K562 (cell line): ENCODE results near the gene PARP11. TPM values are rescaled to one million over a fixed set of nuclear protein-coding genes. Genes with fewer than 3 reads are reported as not detected.

Source experiments
- ATAC-seq: fragments of 200-7000 bp; cut with Tn5 transposase; 3 replicates; pipeline ENCODE4 v1.9.1; 2020; ENCODE audit warnings: moderate library complexity
- BruUV-seq: library from RNA; stranded (reverse); fragments of 400-500 nt; replicated peaks from 2 replicates; lab custom pipeline; 2021; lab: Mats Ljungman, UMichigan
- CTCF ChIA-PET: fragments of 300-600 bp; formaldehyde crosslinking; extraction: SDS; loops from one replicate; lab custom pipeline; 2021; ENCODE audit warnings: low intra/inter-chr PET ratio; lab: Yijun Ruan, JAX
- POLR2A ChIA-PET: fragments of 300-600, 350-650 bp; sonication (Branson Sonifier 250); formaldehyde crosslinking; extraction: SDS; loops from one replicate; lab custom pipeline; 2021; ENCODE audit warnings: antibody characterized with exemption, inconsistent platforms; lab: Yijun Ruan, JAX
- DNase-seq, 4 experiments: peaks; one replicate each; pipeline versions ENCODE4 v3.0.0 to v3.0.0-alpha.2; 2011 to 2018; ENCODE audit warnings: low spot score in 3 of 4, mixed read lengths in 3 of 4; ENCODE audit errors: extremely low read depth in 1 of 4
- FAIRE-seq: peaks from 2 replicates; lab custom pipeline; 2011; peaks lifted over from hg19 to GRCh38; lab: Jason Lieb, UNC
- H2AFZ ChIP-seq: 2 replicates; pipeline ENCODE4 v1.6.0; 2011; ENCODE audit warnings: low read depth, low read length, control low read depth, inconsistent platforms
- H3K27ac ChIP-seq: fragments of 200-600 bp; 3 replicates; pipeline ENCODE4 v1.8.0; 2011; ENCODE audit warnings: low read depth, mild to moderate bottlenecking, control low read depth, inconsistent platforms, low read length, moderate library complexity, mixed read lengths; ENCODE audit errors: extremely low read depth
- H3K27me3 ChIP-seq, 2 experiments: fragments of 300-600 bp in 1 of 2; 2 replicates in 1 of 2; 3 replicates in 1 of 2; pipeline versions ENCODE4 v1.6.0 to v1.8.0; 2011; ENCODE audit warnings: inconsistent platforms in 2 of 2, low read length in 2 of 2, mild to moderate bottlenecking in 1 of 2, mixed read lengths in 1 of 2, moderate library complexity in 1 of 2; ENCODE audit not compliant: control insufficient read depth in 2 of 2, insufficient read depth in 2 of 2
- H3K36me3 ChIP-seq: fragments of 300-600 bp; 3 replicates; pipeline ENCODE4 v1.8.0; 2011; ENCODE audit warnings: mild to moderate bottlenecking, low read length, inconsistent platforms; ENCODE audit not compliant: control insufficient read depth, insufficient read depth
- H3K4me1 ChIP-seq, 2 experiments: fragments of 200-600 bp in 1 of 2; replicated peaks in 1 of 2; 2 replicates in 1 of 2; 3 replicates in 1 of 2; pipeline versions ENCODE4 v1.5.1 to v1.8.0; 2011; ENCODE audit warnings: inconsistent platforms in 2 of 2, low read length in 2 of 2, mild to moderate bottlenecking in 1 of 2, mixed read lengths in 1 of 2, moderate library complexity in 1 of 2; ENCODE audit not compliant: control insufficient read depth in 2 of 2, insufficient read depth in 2 of 2
- H3K4me2 ChIP-seq: 2 replicates; pipeline ENCODE4 v1.6.1; 2011; ENCODE audit warnings: low read length, control low read depth, inconsistent platforms, mixed read lengths; ENCODE audit not compliant: insufficient read depth
- H3K4me3 ChIP-seq: fragments of 200-600 bp; sonication (generic), shearing (Covaris generic); 2 replicates; pipeline ENCODE4 v1.5.1; 2016; ENCODE audit warnings: control low read depth, inconsistent platforms
- H3K79me2 ChIP-seq: fragments of 200-600 bp; 3 replicates; pipeline ENCODE4 v1.8.0; 2011; ENCODE audit warnings: low read length, inconsistent platforms; ENCODE audit not compliant: control insufficient read depth, insufficient read depth
- H3K9ac ChIP-seq, 2 experiments: 2 replicates each; pipeline versions ENCODE4 v1.6.0 to v1.6.1; 2011; ENCODE audit warnings: low read depth in 2 of 2, low read length in 2 of 2, control low read depth in 1 of 2, inconsistent platforms in 1 of 2, mild to moderate bottlenecking in 1 of 2, mixed read lengths in 1 of 2; ENCODE audit not compliant: insufficient read depth in 1 of 2
- H3K9me1 ChIP-seq: one replicate; pipeline ENCODE4 v1.6.0; 2011; ENCODE audit warnings: inconsistent platforms, mild to moderate bottlenecking, low read length, moderate library complexity; ENCODE audit not compliant: control insufficient read depth, insufficient read depth
- H3K9me3 ChIP-seq: replicated peaks from 2 replicates; pipeline ENCODE4 v1.5.1; 2011; ENCODE audit warnings: low read depth, low read length, inconsistent platforms; ENCODE audit not compliant: control insufficient read depth, insufficient read depth
- H4K20me1 ChIP-seq: replicated peaks from 2 replicates; pipeline ENCODE4 v1.6.1; 2011; ENCODE audit warnings: low read length, inconsistent platforms, mixed read lengths; ENCODE audit not compliant: control insufficient read depth, insufficient read depth
- ATF3 ChIP-seq, 2 experiments: fragments of 450-650 bp in 1 of 2; sonication (generic) in 1 of 2; formaldehyde crosslinking in 1 of 2; IDR thresholded peaks in 1 of 2; conservative IDR thresholded peaks in 1 of 2; 2 replicates each; pipeline versions ENCODE4 v1.6.1 to v1.8.1; 2016 to 2023; ENCODE audit warnings: mild to moderate bottlenecking in 2 of 2, moderate library complexity in 2 of 2, inconsistent platforms in 1 of 2, missing genetic modification reagents in 1 of 2
- ETV1 ChIP-seq: fragments of 450-650 bp; conservative IDR thresholded peaks from 2 replicates; pipeline ENCODE4 v1.6.1; 2016; ENCODE audit warnings: missing genetic modification characterization, control low read depth, low read depth, missing compliant biosample characterization
- THAP12 ChIP-seq: fragments of 250-450 bp; sonication (Bioruptor Pico); IDR thresholded peaks from 2 replicates; pipeline ENCODE4 v1.9.0; 2021; ENCODE audit warnings: mild to moderate bottlenecking, inconsistent platforms
- ZC3H11A ChIP-seq: IDR thresholded peaks from 2 replicates; pipeline ENCODE4 v1.6.1; 2012; ENCODE audit warnings: low read depth, low read length, improper control_type of control experiment
- ZKSCAN1 ChIP-seq: fragments of 150-350 bp; IDR thresholded peaks from 2 replicates; pipeline ENCODE4 v1.6.1; 2016; ENCODE audit warnings: low read depth, low read length
- ZNF175 ChIP-seq: fragments of 200-800 bp; sonication (Bioruptor generic); IDR thresholded peaks from 2 replicates; pipeline ENCODE4 v1.6.1; 2016; ENCODE audit warnings: low read depth, mild to moderate bottlenecking, missing genetic modification characterization, missing compliant biosample characterization
- WGBS: fragments of 100-300 bp; shearing (Covaris generic); methylation state at CpG from one replicate; pipeline ENCODE4 v1.1.6; 2016; ENCODE audit warnings: low coverage, mixed read lengths; ENCODE audit not compliant: insufficient coverage; ENCODE audit errors: missing lambda C conversion rate; 5-methylcytosine and 5-hydroxymethylcytosine counted together
- in situ Hi-C: fragments of 300-500 bp; cut with MboI; formaldehyde crosslinking; loops from 4 replicates; pipeline ENCODE4 v1.15.0; 2018; ENCODE audit warnings: inconsistent platforms, mixed read lengths
- intact Hi-C: fragments of 100-400 bp; cut with micrococcal nuclease; formaldehyde crosslinking; loops from 2 replicates; pipeline ENCODE4 v1.14.2; 2022
- polyA plus RNA-seq, 8 experiments: library from polyadenylated mRNA; depleted of rRNA in 4 of 8; stranded (reverse) in 5 of 8; unstranded in 3 of 8; fragments of >200 nt; fragmentation: Nextera tagmentation in 2 of 8; fragmentation: Illumina TruSeq in 1 of 8; extraction: Ambion mirVana in 2 of 8; extraction: Trizol in 1 of 8; gene quantifications; 2 replicates each; pipeline versions ENCODE4 v1.2.1 to v1.2.3, GENCODE V29; 2011 to 2014; ENCODE audit warnings: inconsistent platforms in 1 of 8, missing spikeins in 1 of 8
- total RNA-seq, 7 experiments: library from RNA; depleted of rRNA in 6 of 7; stranded (reverse); fragments of >200 nt in 6 of 7; fragmentation: Illumina TruSeq in 2 of 7; extraction: Trizol in 2 of 7; gene quantifications; 2 replicates each; pipeline versions ENCODE4 v1.2.1 to v1.2.3, GENCODE V29; 2011 to 2021; ENCODE audit warnings: low replicate concordance in 1 of 7

Gene PARP11
- total and polyA plus RNA-seq, 9 of the 15 experiments (the other 6 are each of a cell fraction or from before 2014, with no cell fraction given) = 0.40 to 2.5 (median 1.4) TPM

DNA sequence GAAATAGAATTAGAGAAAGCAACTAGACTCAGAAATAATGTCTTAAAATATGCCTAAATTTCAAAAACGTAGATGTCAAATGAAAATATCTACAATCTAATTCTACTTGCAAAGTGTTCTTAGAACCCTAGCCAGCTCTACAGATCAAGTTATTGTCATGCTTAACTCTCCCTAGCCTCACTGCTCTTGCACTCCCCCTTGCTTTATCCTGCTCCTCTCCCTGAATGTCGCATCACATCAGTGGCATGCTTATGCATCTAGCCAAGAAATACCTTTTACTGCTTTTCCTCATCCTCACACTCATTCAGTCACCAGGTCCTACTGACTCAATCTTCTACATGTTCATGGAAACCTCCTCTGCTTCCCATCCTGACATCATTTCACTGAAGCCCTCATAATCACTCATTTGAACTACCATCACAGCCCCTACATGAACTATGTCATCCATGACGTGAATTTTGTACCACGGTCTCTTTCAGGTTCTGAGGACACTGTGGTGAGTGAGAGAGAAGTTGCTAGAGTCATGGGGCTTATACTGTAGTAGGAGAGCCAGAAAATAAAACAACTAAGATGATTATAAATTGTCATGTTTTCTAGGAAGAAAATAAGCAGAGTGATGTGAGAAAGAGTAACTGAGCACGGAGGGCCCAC, 97.7 kb downstream of the PARP11 start:
- ChIA-PET CTCF (no interaction called here), POLR2A (no interaction called here)
- H3K4me1 ChIP-seq = no peaks in the 10 kb centered on the region
- no peak overlapping the region for H3K27ac ChIP-seq
- H3K79me2 ChIP-seq = no peaks in the 10 kb centered on the region
- ATAC-seq = no peak
- no TSS peak for BruUV-seq
- H3K9me3 ChIP-seq = no peaks in the 10 kb centered on the region
- no peak overlapping the region for H3K9ac ChIP-seq
- H4K20me1 ChIP-seq = no peaks in the 10 kb centered on the region
- DNase-seq = no peak
- 0% methylated on average over 5 of the region's 5 CpGs for WGBS
- H3K4me3 ChIP-seq = no peak overlapping the region
- intact Hi-C loops (no loop called here), in situ Hi-C loops (no loop called here)
- no peaks in the 10 kb centered on the region for H3K9me1 ChIP-seq
- no peaks in the 10 kb centered on the region for H3K36me3 ChIP-seq
- TF ChIP-seq ZC3H11A = no peak
- no peak for TF ChIP-seq ZKSCAN1
- no peak for TF ChIP-seq ETV1 (tag)
- no peak for TF ChIP-seq ZNF175
- H3K4me2 ChIP-seq = no peak overlapping the region
- no peak overlapping the region for H2AFZ ChIP-seq
- no peaks in the 10 kb centered on the region for H3K27me3 ChIP-seq
- no peak for FAIRE-seq

DNA sequence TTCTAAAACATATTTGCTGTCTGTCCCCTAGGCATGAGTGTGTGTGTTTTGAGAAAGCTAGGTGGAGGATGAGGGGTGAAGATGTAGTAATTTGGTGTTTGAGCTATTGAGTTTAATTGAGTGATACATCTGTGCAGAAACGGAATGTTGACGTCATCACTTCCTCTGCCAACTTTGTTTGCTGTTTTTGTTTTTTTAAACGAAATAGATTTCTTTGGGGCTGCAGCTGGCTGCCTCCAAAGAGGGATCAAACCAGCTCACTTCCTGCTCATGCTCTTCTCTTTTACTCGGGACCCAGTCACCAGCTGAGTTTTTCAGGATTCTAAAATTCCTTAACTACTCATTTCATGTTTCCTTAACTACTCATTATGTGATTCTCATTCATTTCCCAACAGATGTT, 100.8 kb downstream of the PARP11 start:
- in situ Hi-C loops = no loop called here
- WGBS = 0% methylated on average over 4 of the region's 4 CpGs
- TF ChIP-seq ATF3 (IDR thresholded peaks at IDR 0.05) (peak; percentile 33; the same call in 1 of the 2 replicates), ATF3 (CRISPR knock-in tag; conservative IDR thresholded peaks at IDR 0.05) (no peak), THAP12 (CRISPR knock-in tag) (no peak)
- TF ChIP-seq, all 486 proteins: peak for 1
- Histone ChIP-seq H3K27me3 (no peaks in the 10 kb centered on the region; a peak in 1 of 5 replicates), H3K9me1 (no peaks in the 10 kb centered on the region), H3K9me3 (no peaks in the 10 kb centered on the region), H3K27ac (no peak overlapping the region), H3K79me2 (no peaks in the 10 kb centered on the region), H4K20me1 (no peaks in the 10 kb centered on the region), H2AFZ (no peak overlapping the region), H3K36me3 (no peaks in the 10 kb centered on the region), H3K4me3 (no peak overlapping the region), H3K9ac (no peak overlapping the region), H3K4me2 (no peak overlapping the region), H3K4me1 (no peaks in the 10 kb centered on the region)
- DNase-seq = no peak
- no peak for ATAC-seq
- ChIA-PET POLR2A (no interaction called here), CTCF (no interaction called here)
- no TSS peak for BruUV-seq
- intact Hi-C loops = no loop called here
- FAIRE-seq = no peak
